Measurements from ENCODE around the gene PALD1.

GRCh38 chr10:70529848-70530247 is 51.3 kb downstream of the PALD1 start:
- TF ChIP-seq CTCF (IDR thresholded peaks at IDR 0.05) (no peak), POLR2A (IDR thresholded peaks at IDR 0.05) (no peak)

Data from lower leg skin (tissue), 3 donors.